ENCODE data around the gene ANKLE2. TPM values are rescaled to one million over a fixed set of nuclear protein-coding genes. Genes with fewer than 3 reads are reported as not detected.

Gene ANKLE2
- total and polyA plus RNA-seq, 2 of the 13 experiments (the other 11 are each of a cell fraction or from before 2014, with no cell fraction given) = 35.3 to 37.1 TPM

Small RNA genes within 50 kb of the gene (small RNA-seq; reads per million reads assigned to genes)
- gene RNA5SP379 (ENCODE audit: insufficient read depth in 2 of 3, insufficient read length in 3 of 3, low read depth in 2 of 3, low replicate concordance in 1 of 3) = 0 reads per million in 3 experiments

Other genes with a start within 250 kb of the ANKLE2 start
- not detected in 2 replicates for gene LRCOL1, start 151.2 kb downstream of the ANKLE2 start, total RNA-seq (2016; rRNA removed; fragmentation: Illumina TruSeq; extraction: Trizol)
- gene LRCOL1, start 151.2 kb downstream of the ANKLE2 start, polyA plus RNA-seq (2011; rRNA removed) = 0.14 TPM in 1 of 2 replicates, not detected in the other
- gene P2RX2, start 143.1 kb downstream of the ANKLE2 start, total RNA-seq (2016; rRNA removed; fragmentation: Illumina TruSeq; extraction: Trizol) = not detected in 2 replicates
- not detected in 2 replicates for gene P2RX2, start 143.1 kb downstream of the ANKLE2 start, polyA plus RNA-seq (2011; rRNA removed)
- 25.7 and 52.2 TPM in 2 replicates for gene POLE, start 74.5 kb downstream of the ANKLE2 start, total RNA-seq (2016; rRNA removed; fragmentation: Illumina TruSeq; extraction: Trizol)
- gene POLE, start 74.5 kb downstream of the ANKLE2 start, polyA plus RNA-seq (2011; rRNA removed) = 23.2 and 25.3 TPM in 2 replicates
- 38.3 and 42.9 TPM in 2 replicates for gene PXMP2, start 74.2 kb downstream of the ANKLE2 start, total RNA-seq (2016; rRNA removed; fragmentation: Illumina TruSeq; extraction: Trizol)
- 24.4 and 25.5 TPM in 2 replicates for gene PXMP2, start 74.2 kb downstream of the ANKLE2 start, polyA plus RNA-seq (2011; rRNA removed)
- gene PGAM5, start 51.0 kb downstream of the ANKLE2 start, total RNA-seq (2016; rRNA removed; fragmentation: Illumina TruSeq; extraction: Trizol) = 77.1 and 77.9 TPM in 2 replicates
- 18.0 and 23.8 TPM in 2 replicates for gene PGAM5, start 51.0 kb downstream of the ANKLE2 start, polyA plus RNA-seq (2011; rRNA removed)
- 36.0 and 43.0 TPM in 2 replicates for gene GOLGA3, start 67.0 kb upstream of the ANKLE2 start, total RNA-seq (2016; rRNA removed; fragmentation: Illumina TruSeq; extraction: Trizol)
- 22.0 and 22.7 TPM in 2 replicates for gene GOLGA3, start 67.0 kb upstream of the ANKLE2 start, polyA plus RNA-seq (2011; rRNA removed)
- gene CHFR, start 125.8 kb upstream of the ANKLE2 start, total RNA-seq (2016; rRNA removed; fragmentation: Illumina TruSeq; extraction: Trizol) = 21.0 and 21.4 TPM in 2 replicates
- 21.1 and 21.5 TPM in 2 replicates for gene CHFR, start 125.8 kb upstream of the ANKLE2 start, polyA plus RNA-seq (2011; rRNA removed)
- 6.8 and 8.8 TPM in 2 replicates for gene ZNF605, start 194.5 kb upstream of the ANKLE2 start, total RNA-seq (2016; rRNA removed; fragmentation: Illumina TruSeq; extraction: Trizol)
- 6.1 and 6.7 TPM in 2 replicates for gene ZNF605, start 194.5 kb upstream of the ANKLE2 start, polyA plus RNA-seq (2011; rRNA removed)
- gene ZNF26, start 224.5 kb upstream of the ANKLE2 start, total RNA-seq (2016; rRNA removed; fragmentation: Illumina TruSeq; extraction: Trizol) = 6.5 and 8.4 TPM in 2 replicates
- gene ZNF26, start 224.5 kb upstream of the ANKLE2 start, polyA plus RNA-seq (2011; rRNA removed) = 3.8 and 5.2 TPM in 2 replicates